IMR-90 (cell line): ENCODE data around the gene RERE. TPM values are rescaled to one million over a fixed set of nuclear protein-coding genes. Genes with fewer than 3 reads are reported as not detected.

ENCODE experiments used
- ATAC-seq: fragments of 200-7000 bp; cut with Tn5 transposase; 2 replicates; pipeline ENCODE4 v1.9.1; 2020; ENCODE audit warnings: low read depth, mild to moderate bottlenecking, moderate library complexity
- BruUV-seq: library from RNA; stranded (reverse); fragments of 400-500 nt; replicated peaks from 2 replicates; lab custom pipeline; 2021; lab: Mats Ljungman, UMichigan
- CTCF ChIA-PET: fragments of 300-600 bp; formaldehyde crosslinking; extraction: SDS; loops from one replicate; lab custom pipeline; 2021; ENCODE audit warnings: antibody characterized with exemption; lab: Yijun Ruan, JAX
- POLR2A ChIA-PET: fragments of 300-600 bp; sonication (Branson Sonifier 250); formaldehyde crosslinking; loops from one replicate; lab custom pipeline; 2022; ENCODE audit warnings: antibody characterized with exemption; ENCODE audit not compliant: unreplicated experiment; lab: Charles Lee
- DNase-seq: peaks from one replicate; pipeline ENCODE4 v3.0.0; 2013
- H2AFZ ChIP-seq: replicated peaks from 2 replicates; pipeline ENCODE3; 2013; ENCODE audit warnings: low read length, mild to moderate bottlenecking; ENCODE audit not compliant: poor library complexity
- H2AK5ac ChIP-seq: 2 replicates; pipeline ENCODE4 v1.6.1; 2013; ENCODE audit warnings: low read depth, low read length, inconsistent platforms
- H2AK9ac ChIP-seq: replicated peaks from 2 replicates; pipeline ENCODE3; 2013; ENCODE audit warnings: mild to moderate bottlenecking, low read depth, low read length, moderate library complexity; ENCODE audit not compliant: poor library complexity
- H2BK120ac ChIP-seq: 2 replicates; pipeline ENCODE4 v1.6.1; 2013; ENCODE audit warnings: low read depth, low read length, inconsistent platforms
- H2BK15ac ChIP-seq: 3 replicates; pipeline ENCODE4 v1.6.1; 2013; ENCODE audit warnings: low read depth, low read length, inconsistent platforms
- H2BK20ac ChIP-seq: 2 replicates; pipeline ENCODE4 v1.6.1; 2013; ENCODE audit warnings: low read depth, mild to moderate bottlenecking, inconsistent platforms, low read length, moderate library complexity
- H2BK5ac ChIP-seq: 2 replicates; pipeline ENCODE4 v1.6.1; 2013; ENCODE audit warnings: mild to moderate bottlenecking, low read depth, low read length, inconsistent platforms; ENCODE audit not compliant: poor library complexity, severe bottlenecking
- H3K14ac ChIP-seq: replicated peaks from 2 replicates; pipeline ENCODE4 v1.6.1; 2013; ENCODE audit warnings: low read depth, low read length, inconsistent platforms
- H3K18ac ChIP-seq: 2 replicates; pipeline ENCODE4 v1.6.1; 2013; ENCODE audit warnings: low read depth, low read length, control low read depth
- H3K23ac ChIP-seq: 2 replicates; pipeline ENCODE4 v1.6.1; 2013; ENCODE audit warnings: low read depth, low read length, inconsistent platforms
- H3K27ac ChIP-seq: 2 replicates; pipeline ENCODE4 v1.5.1; 2013; ENCODE audit warnings: mild to moderate bottlenecking, control low read depth, low read length; ENCODE audit not compliant: insufficient read depth
- H3K27me3 ChIP-seq: 2 replicates; pipeline ENCODE4 v1.6.1; 2013; ENCODE audit warnings: low read length; ENCODE audit not compliant: control insufficient read depth, insufficient read depth
- H3K36me3 ChIP-seq: 2 replicates; pipeline ENCODE4 v1.6.1; 2013; ENCODE audit warnings: low read length, mixed read lengths; ENCODE audit not compliant: control insufficient read depth, insufficient read depth
- H3K4ac ChIP-seq: 2 replicates; pipeline ENCODE4 v1.6.1; 2013; ENCODE audit warnings: low read depth, low read length, inconsistent platforms
- H3K4me1 ChIP-seq: 2 replicates; pipeline ENCODE4 v1.6.1; 2013; ENCODE audit warnings: low read length, mixed read lengths; ENCODE audit not compliant: control insufficient read depth, insufficient read depth
- H3K4me2 ChIP-seq: 2 replicates; pipeline ENCODE4 v1.6.1; 2013; ENCODE audit warnings: low read depth, mild to moderate bottlenecking, control low read depth, low read length, moderate library complexity
- H3K4me3 ChIP-seq: 2 replicates; pipeline ENCODE4 v1.5.1; 2013; ENCODE audit warnings: low read depth, mild to moderate bottlenecking, control low read depth, low read length, moderate library complexity; ENCODE audit not compliant: insufficient read depth
- H3K56ac ChIP-seq: 2 replicates; pipeline ENCODE4 v1.6.1; 2013; ENCODE audit warnings: low read length, inconsistent platforms; ENCODE audit not compliant: insufficient read depth; ENCODE audit errors: extremely low read depth
- H3K79me1 ChIP-seq, 2 experiments: 2 replicates each; pipeline ENCODE4 v1.6.1; 2013; ENCODE audit warnings: low read length in 2 of 2, inconsistent platforms in 1 of 2, low read depth in 1 of 2
- H3K9ac ChIP-seq: 2 replicates; pipeline ENCODE4 v1.6.1; 2013; ENCODE audit warnings: low read depth, low read length, control low read depth
- H3K9me1 ChIP-seq: 2 replicates; pipeline ENCODE4 v1.6.1; 2013; ENCODE audit warnings: low read length, inconsistent platforms; ENCODE audit not compliant: insufficient read depth
- H3K9me3 ChIP-seq: 2 replicates; pipeline ENCODE4 v1.6.1; 2013; ENCODE audit warnings: low read length; ENCODE audit not compliant: control insufficient read depth, insufficient read depth
- H4K20me1 ChIP-seq: 2 replicates; pipeline ENCODE4 v1.6.1; 2013; ENCODE audit warnings: low read length, inconsistent platforms; ENCODE audit not compliant: insufficient read depth
- H4K5ac ChIP-seq: 2 replicates; pipeline ENCODE4 v1.6.1; 2013; ENCODE audit warnings: mild to moderate bottlenecking, low read depth, low read length, control low read depth
- H4K8ac ChIP-seq, 2 experiments: 2 replicates each; pipeline ENCODE4 v1.6.1; 2013; ENCODE audit warnings: low read depth in 2 of 2, low read length in 2 of 2, control low read depth in 1 of 2, inconsistent platforms in 1 of 2
- H4K91ac ChIP-seq: 2 replicates; pipeline ENCODE4 v1.6.1; 2013; ENCODE audit warnings: low read depth, low read length, inconsistent platforms; ENCODE audit not compliant: insufficient read depth
- BHLHE40 ChIP-seq: fragments of 150-350 bp; IDR thresholded peaks from 2 replicates; pipeline ENCODE4 v1.6.1; 2016; ENCODE audit warnings: mild to moderate bottlenecking, low read depth, low read length
- CEBPB ChIP-seq: IDR thresholded peaks from 2 replicates; pipeline ENCODE4 v1.6.1; 2012; ENCODE audit warnings: low read depth, low read length, improper control_type of control experiment
- CHD1 ChIP-seq: IDR thresholded peaks from 2 replicates; pipeline ENCODE4 v1.6.1; 2012; ENCODE audit warnings: low read depth, low read length, improper control_type of control experiment
- CTCF ChIP-seq: conservative IDR thresholded peaks from 2 replicates; pipeline ENCODE4 v1.5.1; 2012; ENCODE audit warnings: mild to moderate bottlenecking, low read depth, low read length, improper control_type of control experiment
- FOS ChIP-seq: fragments of 150-350 bp; IDR thresholded peaks from 2 replicates; pipeline ENCODE4 v1.6.1; 2016; ENCODE audit warnings: low read depth, low read length
- MAFK ChIP-seq: IDR thresholded peaks from 2 replicates; pipeline ENCODE4 v1.6.1; 2012; ENCODE audit warnings: low read depth, low read length, improper control_type of control experiment
- MAZ ChIP-seq: IDR thresholded peaks from 2 replicates; pipeline ENCODE4 v1.6.1; 2012; ENCODE audit warnings: low read depth, mild to moderate bottlenecking, low read length, improper control_type of control experiment, moderate library complexity, borderline replicate concordance
- MXI1 ChIP-seq: IDR thresholded peaks from 2 replicates; pipeline ENCODE4 v1.6.1; 2012; ENCODE audit warnings: low read depth, mild to moderate bottlenecking, low read length, moderate library complexity, borderline replicate concordance
- NFE2L2 ChIP-seq: fragments of 150-350 bp; IDR thresholded peaks from 2 replicates; pipeline ENCODE4 v1.6.1; 2016; ENCODE audit warnings: low read depth, mild to moderate bottlenecking, low read length
- POLR2A ChIP-seq: IDR thresholded peaks from 2 replicates; pipeline ENCODE4 v1.6.1; 2012; ENCODE audit warnings: mild to moderate bottlenecking, low read depth, low read length
- RAD21 ChIP-seq: IDR thresholded peaks from 2 replicates; pipeline ENCODE4 v1.6.1; 2012; ENCODE audit warnings: low read length, improper control_type of control experiment
- RCOR1 ChIP-seq: IDR thresholded peaks from 2 replicates; pipeline ENCODE4 v1.6.1; 2012; ENCODE audit warnings: mild to moderate bottlenecking, low read length, improper control_type of control experiment; ENCODE audit not compliant: insufficient replicate concordance
- RFX5 ChIP-seq: IDR thresholded peaks from 2 replicates; pipeline ENCODE4 v1.8.0; 2012; ENCODE audit warnings: low read depth, mild to moderate bottlenecking, low read length, moderate library complexity
- SMC3 ChIP-seq: fragments of 150-350 bp; IDR thresholded peaks from 2 replicates; pipeline ENCODE4 v1.6.1; 2016; ENCODE audit warnings: low read depth, mild to moderate bottlenecking, antibody characterized with exemption, low read length, moderate library complexity
- USF2 ChIP-seq: fragments of 150-350 bp; IDR thresholded peaks from 2 replicates; pipeline ENCODE4 v1.6.1; 2017; ENCODE audit warnings: mild to moderate bottlenecking, antibody characterized with exemption, low read length, low read depth
- dilution Hi-C: fragments of 300-500 bp; cut with HindIII; formaldehyde crosslinking; loops from one replicate; pipeline ENCODE4 v1.14.3; 2018; ENCODE audit warnings: low sequenced_read_pairs; ENCODE audit not compliant: unreplicated experiment
- in situ Hi-C: fragments of 300-500 bp; cut with MboI; formaldehyde crosslinking; loops from 3 replicates; pipeline ENCODE4 v1.14.3; 2019; ENCODE audit warnings: low sequenced_read_pairs, inconsistent platforms, mixed read lengths
- intact Hi-C: fragments of 100-400 bp; cut with micrococcal nuclease; formaldehyde crosslinking; loops from 2 replicates; pipeline ENCODE4 v1.10.0; 2022
- polyA plus RNA-seq, 3 experiments: library from polyadenylated mRNA; depleted of rRNA; stranded (reverse); fragments of >200 nt; gene quantifications; 2 replicates each; pipeline ENCODE4 v1.2.3, GENCODE V29; 2012; ENCODE audit warnings: low replicate concordance in 1 of 3
- total RNA-seq: library from RNA; depleted of rRNA; stranded (reverse); fragments of >200 nt; gene quantifications from 2 replicates; pipeline ENCODE4 v1.2.3, GENCODE V29; 2012
- TF ChIP-seq, protein P1 (sequence below): fragments of 150-350 bp; IDR thresholded peaks from 2 replicates; pipeline ENCODE4 v1.6.1; 2016; ENCODE audit warnings: low read depth, mild to moderate bottlenecking, low read length, moderate library complexity, borderline replicate concordance

Gene RERE
- total and polyA plus RNA-seq, 2 of the 4 experiments (the other 2 are of a cell fraction) = 11.5 to 25.1 TPM

- no peak overlapping the region for H2BK5ac ChIP-seq
- ATAC-seq = no peak
- no peak overlapping the region for H3K18ac ChIP-seq
- no peak overlapping the region for H3K4me3 ChIP-seq
- no peak overlapping the region for H3K23ac ChIP-seq
- H2AK9ac ChIP-seq = no peak overlapping the region
- H3K14ac ChIP-seq = no peak overlapping the region
- ChIA-PET CTCF (interaction anchor here (1.1 to 2.0 kb wide), 2 partner anchors 171 to 293 kb away, joined by 4 to 6 read pairs; no protein-coding TSS in a partner anchor), POLR2A (no interaction called here)
- no peak overlapping the region for H4K5ac ChIP-seq
- peaks cover 40 to 60% of the 10 kb centered on the region in 2 experiments for H3K79me1 ChIP-seq
- TF ChIP-seq SMC3 (no peak), RCOR1 (no peak), MXI1 (no peak), CEBPB (no peak), POLR2A (no peak), MAZ (no peak), MAFK (no peak), NFE2L2 (no peak), RAD21 (no peak), RFX5 (no peak), FOS (no peak), CHD1 (no peak), CTCF (no peak), USF2 (no peak), BHLHE40 (no peak)
- TF ChIP-seq, protein P1, sequence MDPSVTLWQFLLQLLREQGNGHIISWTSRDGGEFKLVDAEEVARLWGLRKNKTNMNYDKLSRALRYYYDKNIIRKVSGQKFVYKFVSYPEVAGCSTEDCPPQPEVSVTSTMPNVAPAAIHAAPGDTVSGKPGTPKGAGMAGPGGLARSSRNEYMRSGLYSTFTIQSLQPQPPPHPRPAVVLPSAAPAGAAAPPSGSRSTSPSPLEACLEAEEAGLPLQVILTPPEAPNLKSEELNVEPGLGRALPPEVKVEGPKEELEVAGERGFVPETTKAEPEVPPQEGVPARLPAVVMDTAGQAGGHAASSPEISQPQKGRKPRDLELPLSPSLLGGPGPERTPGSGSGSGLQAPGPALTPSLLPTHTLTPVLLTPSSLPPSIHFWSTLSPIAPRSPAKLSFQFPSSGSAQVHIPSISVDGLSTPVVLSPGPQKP = no peak
- no TSS peak for BruUV-seq
- in situ Hi-C loops = loop anchor here (25.0 kb wide), 1 partner anchor 568 kb away; no protein-coding TSS in a partner anchor
- no peaks in the 10 kb centered on the region for H3K9me3 ChIP-seq
- intact Hi-C loops = no loop called here
- H3K27me3 ChIP-seq = no peaks in the 10 kb centered on the region
- H3K4ac ChIP-seq = no peak overlapping the region
- no peak overlapping the region for H2AK5ac ChIP-seq
- H3K9me1 ChIP-seq = peaks cover 17% of the 10 kb centered on the region
- H3K4me1 ChIP-seq = peaks cover 10% of the 10 kb centered on the region
- H4K8ac ChIP-seq = no peak overlapping the region
- no peak overlapping the region for H3K27ac ChIP-seq
- no peak for DNase-seq
- H4K20me1 ChIP-seq = peaks cover 9% of the 10 kb centered on the region
- no peak overlapping the region for H4K91ac ChIP-seq
- H2AFZ ChIP-seq = no peak overlapping the region
- H3K36me3 ChIP-seq = peaks cover 12% of the 10 kb centered on the region
- no peak overlapping the region for H2BK120ac ChIP-seq
- no peak overlapping the region for H3K9ac ChIP-seq
- no peak overlapping the region for H2BK15ac ChIP-seq
- dilution Hi-C loops = no loop called here
- no peak overlapping the region for H3K4me2 ChIP-seq
- H3K56ac ChIP-seq = no peak overlapping the region
- H2BK20ac ChIP-seq = no peak overlapping the region
Observed at GRCh38 chr1:8555582-8555981, 261.9 kb downstream of the RERE start.
